GM21360 (cell line): Measurements from ENCODE around the gene DCP1B.

Experiments
- ATAC-seq: cut with Tn5 transposase; IDR thresholded peaks from one replicate; pipeline ENCODE4 v1.9.1; 2021; ENCODE audit warnings: mild to moderate bottlenecking, moderate library complexity; ENCODE audit not compliant: unreplicated experiment

The DCP1B gene

GRCh38 chr12:1907652-1908611 is 96.3 kb downstream of the DCP1B start:
- no peak for ATAC-seq

GRCh38 chr12:1906579-1906978 is 97.7 kb downstream of the DCP1B start:
- no peak for ATAC-seq

DNA sequence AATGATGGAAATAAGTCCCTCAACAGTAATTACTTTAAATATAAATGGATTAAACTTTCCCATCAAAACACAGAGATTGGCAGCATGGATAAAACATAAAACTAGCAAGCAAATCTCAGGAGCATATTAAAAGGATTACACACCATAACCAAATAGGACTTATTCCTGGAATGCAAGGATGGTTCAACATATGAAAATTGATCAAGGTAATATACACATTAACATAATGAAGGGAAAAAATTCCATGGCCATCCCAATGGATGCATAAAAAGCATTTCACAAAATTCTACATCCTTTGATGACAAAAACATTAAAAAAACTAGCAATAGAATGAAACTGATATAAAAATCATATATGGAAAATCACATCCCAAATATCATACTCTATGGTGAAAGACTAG is 99.4 kb downstream of the DCP1B start:
- ATAC-seq, result no peak

DNA sequence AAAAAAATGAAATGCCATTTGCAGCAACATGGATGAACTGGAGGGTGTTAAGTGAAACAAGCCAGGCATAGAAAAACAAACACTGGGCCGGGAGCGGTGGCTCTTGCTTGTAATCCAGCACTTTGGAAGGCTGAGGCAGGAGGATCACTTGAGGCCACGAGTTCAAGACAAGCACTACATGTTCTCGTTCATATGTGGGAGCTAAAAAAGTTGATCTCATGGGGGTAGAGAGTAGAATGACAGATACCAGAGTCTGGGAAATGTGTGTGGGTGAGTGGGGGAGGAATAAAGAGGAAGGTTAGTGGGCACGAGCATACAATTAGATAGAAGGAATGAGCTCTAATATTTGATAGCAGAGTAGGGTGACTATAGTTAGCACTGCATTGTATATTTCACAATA is 107.3 kb downstream of the DCP1B start:
- ATAC-seq, result no peak
